Parathyroid adenoma (tissue), 2 donors: ENCODE measurements around the gene PER2.

Source experiments
- H2AFZ ChIP-seq: fragments of 300-600 bp; sonication (generic); one replicate; pipeline ENCODE4 v1.7.0; 2017; ENCODE audit warnings: antibody characterized with exemption, mild to moderate bottlenecking
- H3K27ac ChIP-seq: fragments of 300-600 bp; sonication (generic); one replicate; pipeline ENCODE4 v1.7.0; 2017
- H3K27me3 ChIP-seq: fragments of 300-600 bp; sonication (generic); one replicate; pipeline ENCODE4 v1.7.0; 2017; ENCODE audit warnings: low read length; ENCODE audit not compliant: control insufficient read depth, insufficient read depth
- H3K36me3 ChIP-seq: fragments of 300-600 bp; sonication (generic); one replicate; pipeline ENCODE4 v1.7.0; 2017; ENCODE audit warnings: low read length; ENCODE audit not compliant: control insufficient read depth, insufficient read depth
- H3K4me1 ChIP-seq: fragments of 300-600 bp; sonication (generic); one replicate; pipeline ENCODE4 v1.7.0; 2017; ENCODE audit warnings: control low read depth
- H3K4me2 ChIP-seq: fragments of 300-600 bp; sonication (generic); one replicate; pipeline ENCODE4 v1.7.0; 2017; ENCODE audit warnings: low read length
- H3K4me3 ChIP-seq: fragments of 300-600 bp; sonication (generic); one replicate; pipeline ENCODE4 v1.7.0; 2017; ENCODE audit warnings: low read depth, low read length
- H3K79me2 ChIP-seq: fragments of 300-600 bp; sonication (generic); one replicate; pipeline ENCODE4 v1.7.0; 2017; ENCODE audit warnings: control low read depth
- H3K9ac ChIP-seq: fragments of 300-600 bp; sonication (generic); one replicate; pipeline ENCODE4 v1.7.0; 2017; ENCODE audit warnings: mild to moderate bottlenecking
- H3K9me3 ChIP-seq: fragments of 300-600 bp; sonication (generic); one replicate; pipeline ENCODE4 v1.7.0; 2017; ENCODE audit warnings: low read length; ENCODE audit not compliant: control insufficient read depth
- CTCF ChIP-seq: fragments of 300-600 bp; sonication (generic); IDR thresholded peaks from one replicate; pipeline ENCODE4 v1.7.0; 2017; ENCODE audit warnings: antibody characterized with exemption, mild to moderate bottlenecking
- donor health status: primary hyperparathyroidism.

PER2 gene

GRCh38 chr2:238235856-238236255, 52.6 kb downstream of the PER2 start:
- Histone ChIP-seq H3K4me3 (no peak overlapping the region), H3K4me2 (no peak overlapping the region), H3K36me3 (no peaks in the 10 kb centered on the region), H3K79me2 (no peaks in the 10 kb centered on the region), H2AFZ (no peak overlapping the region), H3K27me3 (no peaks in the 10 kb centered on the region), H3K9ac (no peak overlapping the region), H3K4me1 (no peaks in the 10 kb centered on the region), H3K27ac (no peak overlapping the region), H3K9me3 (no peaks in the 10 kb centered on the region)
- TF ChIP-seq CTCF: no peak

- Histone ChIP-seq H3K4me3 (no peak overlapping the region), H3K4me2 (no peak overlapping the region)
- TF ChIP-seq CTCF: no peak
Measured at GRCh38 chr2:238235331-238235732, 53.1 kb downstream of the PER2 start.

GRCh38 chr2:238233625-238234024, 54.8 kb downstream of the PER2 start:
- no peaks in the 10 kb centered on the region for H3K9me3 ChIP-seq
- no peaks in the 10 kb centered on the region for H3K27me3 ChIP-seq
- no peak for TF ChIP-seq CTCF
- H2AFZ ChIP-seq: no peak overlapping the region
- H3K79me2 ChIP-seq: no peaks in the 10 kb centered on the region
- H3K27ac ChIP-seq: no peak overlapping the region
- no peak overlapping the region for H3K4me3 ChIP-seq
- no peaks in the 10 kb centered on the region for H3K4me1 ChIP-seq
- H3K9ac ChIP-seq: no peak overlapping the region
- H3K36me3 ChIP-seq: no peaks in the 10 kb centered on the region
- H3K4me2 ChIP-seq: no peak overlapping the region

More at GRCh38 chr2:238235331-238235732, 53.1 kb downstream of the PER2 start:
- Histone ChIP-seq H3K9ac (no peak overlapping the region), H3K4me1 (no peaks in the 10 kb centered on the region), H3K27me3 (no peaks in the 10 kb centered on the region), H3K9me3 (no peaks in the 10 kb centered on the region), H2AFZ (no peak overlapping the region), H3K79me2 (no peaks in the 10 kb centered on the region), H3K36me3 (no peaks in the 10 kb centered on the region), H3K27ac (no peak overlapping the region)

- Histone ChIP-seq H3K9ac (no peak overlapping the region), H3K27me3 (no peaks in the 10 kb centered on the region), H3K4me1 (no peaks in the 10 kb centered on the region), H2AFZ (no peak overlapping the region), H3K4me2 (peak overlapping the region; percentile 74), H3K27ac (no peak overlapping the region), H3K4me3 (no peak overlapping the region), H3K9me3 (no peaks in the 10 kb centered on the region), H3K79me2 (no peaks in the 10 kb centered on the region), H3K36me3 (no peaks in the 10 kb centered on the region)
- TF ChIP-seq CTCF: no peak
Measured at GRCh38 chr2:238231809-238232208, 56.6 kb downstream of the PER2 start.

GRCh38 chr2:238231251-238231793, 57.1 kb downstream of the PER2 start:
- no peak for TF ChIP-seq CTCF
- H3K9me3 ChIP-seq: no peaks in the 10 kb centered on the region
- peak overlapping the region; percentile 73 for H2AFZ ChIP-seq
- H3K4me1 ChIP-seq: no peaks in the 10 kb centered on the region
- H3K79me2 ChIP-seq: no peaks in the 10 kb centered on the region
- H3K36me3 ChIP-seq: no peaks in the 10 kb centered on the region
- H3K4me2 ChIP-seq: peak overlapping the region; percentile 74
- no peaks in the 10 kb centered on the region for H3K27me3 ChIP-seq
- peak overlapping the region; percentile 44 for H3K4me3 ChIP-seq
- no peak overlapping the region for H3K27ac ChIP-seq
- H3K9ac ChIP-seq: no peak overlapping the region
